PC-3 (cell line): ENCODE measurements around the gene GAS7.

Source experiments
- CTCF ChIP-seq: fragments of 300-600 bp; sonication (generic); conservative IDR thresholded peaks from 2 replicates; pipeline ENCODE4 v1.5.1; 2017; ENCODE audit warnings: antibody characterized with exemption, low read depth, mild to moderate bottlenecking, low read length
- EZH2 ChIP-seq: fragments of 300-600 bp; sonication (generic); IDR thresholded peaks from one replicate; pipeline ENCODE4 v1.6.1; 2017; ENCODE audit warnings: antibody characterized with exemption, mild to moderate bottlenecking, low read length; ENCODE audit not compliant: unreplicated experiment

- TF ChIP-seq CTCF: no peak
- TF ChIP-seq EZH2: no peak
These were observed 67.7 kb downstream of the GAS7 start for GRCh38 chr17:10130677-10131076.
